PFSK-1 (cell line): ENCODE data around the gene KRTAP5-10.

Experiments
- FOXP2 ChIP-seq: optimal IDR thresholded peaks from 2 replicates; pipeline ENCODE3; 2011; ENCODE audit warnings: borderline replicate concordance, control low read depth, inconsistent platforms; ENCODE audit not compliant: insufficient read depth; ENCODE audit errors: extremely low read length, extremely low read depth
- POLR2AphosphoS5 ChIP-seq: IDR thresholded peaks from 2 replicates; pipeline ENCODE4 v1.6.1; 2012; ENCODE audit warnings: low read depth, mild to moderate bottlenecking, control low read depth, low read length, moderate library complexity
- SIN3A ChIP-seq: IDR thresholded peaks from 2 replicates; pipeline ENCODE4 v1.6.1; 2012; ENCODE audit warnings: mild to moderate bottlenecking, low read length, moderate library complexity, borderline replicate concordance; ENCODE audit not compliant: insufficient read depth
- TAF1 ChIP-seq: IDR thresholded peaks from 2 replicates; pipeline ENCODE4 v1.6.1; 2012; ENCODE audit warnings: low read length, control low read depth, borderline replicate concordance; ENCODE audit not compliant: insufficient read depth
- TF ChIP-seq, protein P1 (sequence below), 2 experiments: IDR thresholded peaks; 2 replicates each; pipeline versions ENCODE4 v1.6.1 to v1.8.0; 2011 to 2012; ENCODE audit warnings: low read depth in 2 of 2, low read length in 2 of 2, control low read depth in 1 of 2, inconsistent platforms in 1 of 2, mild to moderate bottlenecking in 1 of 2, moderate library complexity in 1 of 2; ENCODE audit not compliant: insufficient read depth in 1 of 2

DNA sequence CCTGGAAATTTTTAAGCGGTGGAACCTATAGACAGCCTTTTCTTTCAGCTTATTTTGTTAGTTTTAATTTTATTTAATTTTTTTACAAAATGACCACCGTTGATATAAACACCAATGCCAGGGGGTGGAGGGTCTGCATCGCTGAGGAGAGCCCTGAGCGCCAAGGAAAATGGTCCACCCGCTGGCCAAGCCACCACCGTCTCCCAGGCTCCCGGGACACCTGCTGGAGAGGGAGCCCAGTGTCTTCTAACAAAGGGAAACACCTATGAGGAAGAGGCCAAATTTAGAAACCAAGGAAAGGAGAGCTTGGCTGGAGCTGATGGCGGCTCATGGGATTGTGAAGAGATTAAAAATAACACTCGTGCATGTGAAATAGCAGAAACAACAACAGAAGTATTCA lies 27.8 kb upstream of the KRTAP5-10 start:
- no peak for TF ChIP-seq POLR2AphosphoS5
- TF ChIP-seq, protein P1, sequence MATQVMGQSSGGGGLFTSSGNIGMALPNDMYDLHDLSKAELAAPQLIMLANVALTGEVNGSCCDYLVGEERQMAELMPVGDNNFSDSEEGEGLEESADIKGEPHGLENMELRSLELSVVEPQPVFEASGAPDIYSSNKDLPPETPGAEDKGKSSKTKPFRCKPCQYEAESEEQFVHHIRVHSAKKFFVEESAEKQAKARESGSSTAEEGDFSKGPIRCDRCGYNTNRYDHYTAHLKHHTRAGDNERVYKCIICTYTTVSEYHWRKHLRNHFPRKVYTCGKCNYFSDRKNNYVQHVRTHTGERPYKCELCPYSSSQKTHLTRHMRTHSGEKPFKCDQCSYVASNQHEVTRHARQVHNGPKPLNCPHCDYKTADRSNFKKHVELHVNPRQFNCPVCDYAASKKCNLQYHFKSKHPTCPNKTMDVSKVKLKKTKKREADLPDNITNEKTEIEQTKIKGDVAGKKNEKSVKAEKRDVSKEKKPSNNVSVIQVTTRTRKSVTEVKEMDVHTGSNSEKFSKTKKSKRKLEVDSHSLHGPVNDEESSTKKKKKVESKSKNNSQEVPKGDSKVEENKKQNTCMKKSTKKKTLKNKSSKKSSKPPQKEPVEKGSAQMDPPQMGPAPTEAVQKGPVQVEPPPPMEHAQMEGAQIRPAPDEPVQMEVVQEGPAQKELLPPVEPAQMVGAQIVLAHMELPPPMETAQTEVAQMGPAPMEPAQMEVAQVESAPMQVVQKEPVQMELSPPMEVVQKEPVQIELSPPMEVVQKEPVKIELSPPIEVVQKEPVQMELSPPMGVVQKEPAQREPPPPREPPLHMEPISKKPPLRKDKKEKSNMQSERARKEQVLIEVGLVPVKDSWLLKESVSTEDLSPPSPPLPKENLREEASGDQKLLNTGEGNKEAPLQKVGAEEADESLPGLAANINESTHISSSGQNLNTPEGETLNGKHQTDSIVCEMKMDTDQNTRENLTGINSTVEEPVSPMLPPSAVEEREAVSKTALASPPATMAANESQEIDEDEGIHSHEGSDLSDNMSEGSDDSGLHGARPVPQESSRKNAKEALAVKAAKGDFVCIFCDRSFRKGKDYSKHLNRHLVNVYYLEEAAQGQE (IDR thresholded peaks at IDR 0.05; ENCODE audit: insufficient read depth in 1 of 2, low read depth in 2 of 2, low read length in 2 of 2) = no peak
- no peak for TF ChIP-seq FOXP2
- no peak for TF ChIP-seq SIN3A
- TF ChIP-seq TAF1 = no peak
